ENCODE measurements around the gene CACNA2D3. TPM values are rescaled to one million over a fixed set of nuclear protein-coding genes. Genes with fewer than 3 reads are reported as not detected.

The CACNA2D3 gene
- total RNA-seq, 1 donor from 2014 or later: 0.29 TPM

GRCh38 chr3:54163441-54163840 lies 41.1 kb downstream of the CACNA2D3 start:
- H3K27ac Mint-ChIP-seq: no peak overlapping the region
- peaks cover 12% of the 10 kb centered on the region for H3K27me3 Mint-ChIP-seq
- DNase-seq (ENCODE audit: low spot score, unreplicated experiment): no peak
- no peak for TF ChIP-seq CTCF (IDR thresholded peaks at IDR 0.05; ENCODE audit: unreplicated experiment)
- no peak overlapping the region for H3K4me3 Mint-ChIP-seq (ENCODE audit: low read depth)
- H3K4me1 Mint-ChIP-seq (ENCODE audit: low read depth): peaks cover 5% of the 10 kb centered on the region
- peaks cover 3% of the 10 kb centered on the region for H3K9me3 Mint-ChIP-seq (ENCODE audit: low read depth)
- H3K36me3 Mint-ChIP-seq (ENCODE audit: insufficient read depth): no peaks in the 10 kb centered on the region

- Mint-ChIP-seq H3K9me3 (ENCODE audit: low read depth) (peaks cover 3% of the 10 kb centered on the region), H3K4me3 (ENCODE audit: low read depth) (no peak overlapping the region), H3K27ac (no peak overlapping the region), H3K36me3 (ENCODE audit: insufficient read depth) (no peaks in the 10 kb centered on the region), H3K4me1 (ENCODE audit: low read depth) (peaks cover 4% of the 10 kb centered on the region), H3K27me3 (peaks cover 12% of the 10 kb centered on the region)
- no peak for TF ChIP-seq CTCF (IDR thresholded peaks at IDR 0.05; ENCODE audit: unreplicated experiment)
- no peak for DNase-seq (ENCODE audit: low spot score, unreplicated experiment)
Observed at GRCh38 chr3:54164192-54164975, 42.0 kb downstream of the CACNA2D3 start.

- Mint-ChIP-seq H3K9me3 (ENCODE audit: low read depth) (peaks cover 3% of the 10 kb centered on the region), H3K36me3 (ENCODE audit: insufficient read depth) (no peaks in the 10 kb centered on the region), H3K4me3 (ENCODE audit: low read depth) (no peak overlapping the region), H3K27ac (no peak overlapping the region), H3K4me1 (ENCODE audit: low read depth) (peaks cover 4% of the 10 kb centered on the region), H3K27me3 (peaks cover 9% of the 10 kb centered on the region)
- DNase-seq (ENCODE audit: low spot score, unreplicated experiment): no peak
- no peak for TF ChIP-seq CTCF (IDR thresholded peaks at IDR 0.05; ENCODE audit: unreplicated experiment)
Observed at GRCh38 chr3:54165865-54166264, 43.5 kb downstream of the CACNA2D3 start.

- DNase-seq (ENCODE audit: low spot score, unreplicated experiment): no peak
- Mint-ChIP-seq H3K27ac (no peak overlapping the region), H3K4me1 (ENCODE audit: low read depth) (peaks cover 12% of the 10 kb centered on the region), H3K4me3 (ENCODE audit: low read depth) (no peak overlapping the region), H3K9me3 (ENCODE audit: low read depth) (peaks cover 3% of the 10 kb centered on the region), H3K36me3 (ENCODE audit: insufficient read depth) (no peaks in the 10 kb centered on the region), H3K27me3 (peaks cover 5% of the 10 kb centered on the region)
- no peak for TF ChIP-seq CTCF (IDR thresholded peaks at IDR 0.05; ENCODE audit: unreplicated experiment)
Observed at GRCh38 chr3:54167999-54168398, 45.6 kb downstream of the CACNA2D3 start.

- DNase-seq (ENCODE audit: low spot score, unreplicated experiment): no peak
- peaks cover 4% of the 10 kb centered on the region for H3K27me3 Mint-ChIP-seq
- H3K27ac Mint-ChIP-seq: no peak overlapping the region
- H3K36me3 Mint-ChIP-seq (ENCODE audit: insufficient read depth): no peaks in the 10 kb centered on the region
- peaks cover 3% of the 10 kb centered on the region for H3K9me3 Mint-ChIP-seq (ENCODE audit: low read depth)
- peaks cover 14% of the 10 kb centered on the region for H3K4me1 Mint-ChIP-seq (ENCODE audit: low read depth)
- H3K4me3 Mint-ChIP-seq (ENCODE audit: low read depth): no peak overlapping the region
- TF ChIP-seq CTCF (IDR thresholded peaks at IDR 0.05; ENCODE audit: unreplicated experiment): no peak
Observed at GRCh38 chr3:54168451-54168850, 46.1 kb downstream of the CACNA2D3 start.
